Panc1 (cell line): Measurements from ENCODE around the gene GRSF1. TPM values are rescaled to one million over a fixed set of nuclear protein-coding genes. Genes with fewer than 3 reads are reported as not detected.

Source experiments
- ATAC-seq: fragments of 200-7000 bp; cut with Tn5 transposase; 2 replicates; pipeline ENCODE4 v1.9.1; 2020; ENCODE audit warnings: mild to moderate bottlenecking, moderate library complexity
- BruUV-seq: library from RNA; stranded (reverse); fragments of 400-500 nt; replicated peaks from 2 replicates; lab custom pipeline; 2021; lab: Mats Ljungman, UMichigan
- CTCF ChIA-PET: fragments of 300-600 bp; sonication (Branson Sonifier 250); formaldehyde crosslinking; loops from one replicate; lab custom pipeline; 2022; ENCODE audit warnings: antibody characterized with exemption; lab: Charles Lee
- POLR2A ChIA-PET: fragments of 300-600 bp; sonication (Branson Sonifier 250); formaldehyde crosslinking; loops from one replicate; lab custom pipeline; 2022; ENCODE audit warnings: antibody characterized with exemption; lab: Charles Lee
- DNase-seq: peaks from one replicate; pipeline ENCODE4 v3.0.0-alpha.2; 2010; ENCODE audit warnings: low read depth, low spot score
- H3K27ac ChIP-seq: 2 replicates; pipeline ENCODE4 v1.5.1; 2011; ENCODE audit warnings: mild to moderate bottlenecking, low read length, inconsistent platforms
- H3K27me3 ChIP-seq: fragments of 200-500 bp; sonication (Bioruptor generic); 2 replicates; pipeline ENCODE4 v1.6.0; 2014; ENCODE audit warnings: low read length, inconsistent platforms; ENCODE audit not compliant: control insufficient read depth, insufficient read depth
- H3K36me3 ChIP-seq: fragments of 200-500 bp; sonication (Bioruptor generic); 2 replicates; pipeline ENCODE4 v1.5.1; 2014; ENCODE audit warnings: inconsistent platforms, mild to moderate bottlenecking, low read length, moderate library complexity; ENCODE audit not compliant: control insufficient read depth, insufficient read depth
- H3K4me1 ChIP-seq: 2 replicates; pipeline ENCODE4 v1.5.1; 2011; ENCODE audit warnings: inconsistent platforms, mild to moderate bottlenecking, low read length, moderate library complexity; ENCODE audit not compliant: control insufficient read depth, insufficient read depth
- H3K4me3 ChIP-seq, 2 experiments: 2 replicates each; pipeline ENCODE4 v1.5.1; 2011 to 2012; ENCODE audit warnings: low read depth in 2 of 2, low read length in 2 of 2, mild to moderate bottlenecking in 2 of 2, inconsistent platforms in 1 of 2, moderate library complexity in 1 of 2
- H3K9me3 ChIP-seq: fragments of 200-500 bp; sonication (Bioruptor generic); 2 replicates; pipeline ENCODE4 v1.5.1; 2014; ENCODE audit warnings: low read depth, mild to moderate bottlenecking, inconsistent platforms, low read length, moderate library complexity; ENCODE audit not compliant: control insufficient read depth, insufficient read depth
- POLR2AphosphoS5 ChIP-seq: IDR thresholded peaks from 2 replicates; pipeline ENCODE4 v1.6.1; 2012; ENCODE audit warnings: mild to moderate bottlenecking, low read depth, low read length, moderate library complexity
- SIN3A ChIP-seq: IDR thresholded peaks from 2 replicates; pipeline ENCODE4 v1.6.1; 2012; ENCODE audit warnings: low read depth, mild to moderate bottlenecking, low read length, moderate library complexity, borderline replicate concordance; ENCODE audit not compliant: insufficient read depth
- TCF7L2 ChIP-seq: IDR thresholded peaks from 2 replicates; pipeline ENCODE4 v1.6.1; 2011; ENCODE audit warnings: mild to moderate bottlenecking, low read depth, low read length, inconsistent platforms
- in situ Hi-C: cut with HindIII; loops from 2 replicates; pipeline ENCODE4 v1.10.0; 2016; ENCODE audit warnings: low sequenced_read_pairs, low pct_unique_long_range_greater_than_20kb
- intact Hi-C: fragments of 100-400 bp; cut with micrococcal nuclease; formaldehyde crosslinking; loops from one replicate; pipeline ENCODE4 v1.10.0; 2022; ENCODE audit not compliant: unreplicated experiment
- total RNA-seq: library from RNA; stranded (reverse); gene quantifications from one replicate; pipeline ENCODE4 v1.2.1, GENCODE V29; 2021; ENCODE audit not compliant: unreplicated experiment
- TF ChIP-seq, protein P1 (sequence below), 2 experiments: IDR thresholded peaks; 2 replicates each; pipeline ENCODE4 v1.6.1; 2011 to 2012; ENCODE audit warnings: low read depth in 2 of 2, control low read depth in 1 of 2, low read length in 1 of 2, mild to moderate bottlenecking in 1 of 2, moderate library complexity in 1 of 2; ENCODE audit not compliant: insufficient read depth in 1 of 2
- TF ChIP-seq, protein P2 (sequence below): fragments of 450-650 bp; IDR thresholded peaks from 2 replicates; pipeline ENCODE4 v1.5.1; 2017; ENCODE audit warnings: mild to moderate bottlenecking

Gene GRSF1
- total RNA-seq, 1 experiment from 2014 or later = 59.9 TPM

GRCh38 chr4:70801265-70801809 lies 38.4 kb downstream of the GRSF1 start:
- no peak for TF ChIP-seq SIN3A
- TF ChIP-seq, protein P1, sequence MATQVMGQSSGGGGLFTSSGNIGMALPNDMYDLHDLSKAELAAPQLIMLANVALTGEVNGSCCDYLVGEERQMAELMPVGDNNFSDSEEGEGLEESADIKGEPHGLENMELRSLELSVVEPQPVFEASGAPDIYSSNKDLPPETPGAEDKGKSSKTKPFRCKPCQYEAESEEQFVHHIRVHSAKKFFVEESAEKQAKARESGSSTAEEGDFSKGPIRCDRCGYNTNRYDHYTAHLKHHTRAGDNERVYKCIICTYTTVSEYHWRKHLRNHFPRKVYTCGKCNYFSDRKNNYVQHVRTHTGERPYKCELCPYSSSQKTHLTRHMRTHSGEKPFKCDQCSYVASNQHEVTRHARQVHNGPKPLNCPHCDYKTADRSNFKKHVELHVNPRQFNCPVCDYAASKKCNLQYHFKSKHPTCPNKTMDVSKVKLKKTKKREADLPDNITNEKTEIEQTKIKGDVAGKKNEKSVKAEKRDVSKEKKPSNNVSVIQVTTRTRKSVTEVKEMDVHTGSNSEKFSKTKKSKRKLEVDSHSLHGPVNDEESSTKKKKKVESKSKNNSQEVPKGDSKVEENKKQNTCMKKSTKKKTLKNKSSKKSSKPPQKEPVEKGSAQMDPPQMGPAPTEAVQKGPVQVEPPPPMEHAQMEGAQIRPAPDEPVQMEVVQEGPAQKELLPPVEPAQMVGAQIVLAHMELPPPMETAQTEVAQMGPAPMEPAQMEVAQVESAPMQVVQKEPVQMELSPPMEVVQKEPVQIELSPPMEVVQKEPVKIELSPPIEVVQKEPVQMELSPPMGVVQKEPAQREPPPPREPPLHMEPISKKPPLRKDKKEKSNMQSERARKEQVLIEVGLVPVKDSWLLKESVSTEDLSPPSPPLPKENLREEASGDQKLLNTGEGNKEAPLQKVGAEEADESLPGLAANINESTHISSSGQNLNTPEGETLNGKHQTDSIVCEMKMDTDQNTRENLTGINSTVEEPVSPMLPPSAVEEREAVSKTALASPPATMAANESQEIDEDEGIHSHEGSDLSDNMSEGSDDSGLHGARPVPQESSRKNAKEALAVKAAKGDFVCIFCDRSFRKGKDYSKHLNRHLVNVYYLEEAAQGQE (IDR thresholded peaks at IDR 0.05; ENCODE audit: insufficient read depth in 1 of 2, low read depth in 2 of 2, low read length in 1 of 2) = no peak
- no peak for TF ChIP-seq POLR2AphosphoS5
- TF ChIP-seq, protein P2, sequence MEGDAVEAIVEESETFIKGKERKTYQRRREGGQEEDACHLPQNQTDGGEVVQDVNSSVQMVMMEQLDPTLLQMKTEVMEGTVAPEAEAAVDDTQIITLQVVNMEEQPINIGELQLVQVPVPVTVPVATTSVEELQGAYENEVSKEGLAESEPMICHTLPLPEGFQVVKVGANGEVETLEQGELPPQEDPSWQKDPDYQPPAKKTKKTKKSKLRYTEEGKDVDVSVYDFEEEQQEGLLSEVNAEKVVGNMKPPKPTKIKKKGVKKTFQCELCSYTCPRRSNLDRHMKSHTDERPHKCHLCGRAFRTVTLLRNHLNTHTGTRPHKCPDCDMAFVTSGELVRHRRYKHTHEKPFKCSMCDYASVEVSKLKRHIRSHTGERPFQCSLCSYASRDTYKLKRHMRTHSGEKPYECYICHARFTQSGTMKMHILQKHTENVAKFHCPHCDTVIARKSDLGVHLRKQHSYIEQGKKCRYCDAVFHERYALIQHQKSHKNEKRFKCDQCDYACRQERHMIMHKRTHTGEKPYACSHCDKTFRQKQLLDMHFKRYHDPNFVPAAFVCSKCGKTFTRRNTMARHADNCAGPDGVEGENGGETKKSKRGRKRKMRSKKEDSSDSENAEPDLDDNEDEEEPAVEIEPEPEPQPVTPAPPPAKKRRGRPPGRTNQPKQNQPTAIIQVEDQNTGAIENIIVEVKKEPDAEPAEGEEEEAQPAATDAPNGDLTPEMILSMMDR = no peak
- intact Hi-C loops = no loop called here
- Histone ChIP-seq H3K4me1 (no peaks in the 10 kb centered on the region), H3K27ac (no peak overlapping the region), H3K27me3 (no peaks in the 10 kb centered on the region), H3K9me3 (no peaks in the 10 kb centered on the region), H3K36me3 (no peaks in the 10 kb centered on the region), H3K4me3 (no peak overlapping the region)
- ATAC-seq (no peak), DNase-seq (no peak)
- CTCF ChIA-PET = no interaction called here
- POLR2A ChIA-PET = no interaction called here
- in situ Hi-C loops = no loop called here
- BruUV-seq = no TSS peak

DNA sequence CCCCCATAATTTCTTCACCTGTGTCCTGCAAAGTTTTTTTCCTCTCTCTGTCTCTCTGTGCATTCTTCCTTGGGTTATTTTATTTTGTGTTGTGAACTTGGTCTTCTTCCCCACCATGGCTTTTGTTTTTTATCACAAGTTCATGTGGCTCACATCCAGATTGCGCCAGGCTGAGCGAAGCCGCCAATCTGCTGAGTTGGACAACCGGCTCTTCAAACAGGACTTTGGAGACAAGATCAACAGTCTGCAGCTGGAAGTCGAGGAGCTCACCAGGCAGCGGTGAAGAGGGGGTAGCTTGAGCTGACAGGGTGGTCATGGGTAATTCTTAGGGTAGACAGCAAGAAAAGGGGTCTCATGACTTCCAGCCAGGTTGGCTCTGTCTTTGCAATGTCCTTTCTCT lies 46.1 kb downstream of the GRSF1 start:
- ChIA-PET CTCF (no interaction called here), POLR2A (no interaction called here)
- intact Hi-C loops (no loop called here), in situ Hi-C loops (no loop called here)
- H3K27me3 ChIP-seq = no peaks in the 10 kb centered on the region
- H3K4me1 ChIP-seq = no peaks in the 10 kb centered on the region
- no peak overlapping the region for H3K4me3 ChIP-seq
- ATAC-seq = no peak
- BruUV-seq = no TSS peak
- H3K36me3 ChIP-seq = no peaks in the 10 kb centered on the region; the same call in 1 of the 2 replicates
- TF ChIP-seq TCF7L2 (no peak), SIN3A (no peak), POLR2AphosphoS5 (no peak)
- TF ChIP-seq, protein P1 (IDR thresholded peaks at IDR 0.05; ENCODE audit: insufficient read depth in 1 of 2, low read depth in 2 of 2, low read length in 1 of 2) = no peak
- TF ChIP-seq, protein P2 = no peak
- no peaks in the 10 kb centered on the region for H3K9me3 ChIP-seq
- DNase-seq = no peak
- no peak overlapping the region for H3K27ac ChIP-seq
